ENCODE measurements around the gene CARS2. TPM values are rescaled to one million over a fixed set of nuclear protein-coding genes. Genes with fewer than 3 reads are reported as not detected.
A peak's percentile ranks its signal among the peaks of the same experiment; 100 is the strongest.

The CARS2 gene
- total and polyA plus RNA-seq, 2 donors from 2014 or later = 57.1 to 57.9 TPM

- Histone ChIP-seq H3K27ac (ENCODE audit: low read depth in 2 of 2, low read length in 2 of 2) (no peak overlapping the region), H3K4me3 (ENCODE audit: low read length in 3 of 3) (no peak overlapping the region), H3K4me1 (ENCODE audit: control insufficient read depth in 2 of 3, insufficient read depth in 2 of 3, low read depth in 1 of 3, low read length in 3 of 3) (no peaks in the 10 kb centered on the region), H3K27me3 (ENCODE audit: control insufficient read depth, insufficient read depth, low read length) (no peaks in the 10 kb centered on the region), H3K9ac (ENCODE audit: low read length in 3 of 3) (no peak overlapping the region), H3K36me3 (ENCODE audit: control insufficient read depth in 2 of 3, insufficient read depth in 3 of 3, low read length in 3 of 3) (peaks cover 11 to 47% (median 30%) of the 10 kb centered on the region in 3 donors), H3K9me3 (ENCODE audit: control insufficient read depth in 2 of 3, insufficient read depth in 1 of 3, low read length in 3 of 3) (peaks cover 0 to 2% (median 0%) of the 10 kb centered on the region in 3 donors)
- no peak for TF ChIP-seq CTCF (IDR thresholded peaks at IDR 0.05; ENCODE audit: borderline replicate concordance, extremely low read depth, insufficient read depth)
- intact Hi-C loops (cut with DNase I) = no loop called here
- FAIRE-seq = no peak
- DNase-seq = peak in 1 of 5 donors; percentile 22
These were observed 41.9 kb downstream of the CARS2 start for GRCh38 chr13:110664041-110664440.

GRCh38 chr13:110663491-110663890 is 42.4 kb downstream of the CARS2 start:
- Histone ChIP-seq H3K36me3 (ENCODE audit: control insufficient read depth in 2 of 3, insufficient read depth in 3 of 3, low read length in 3 of 3) (peaks cover 11 to 47% (median 27%) of the 10 kb centered on the region in 3 donors), H3K27me3 (ENCODE audit: control insufficient read depth, insufficient read depth, low read length) (no peaks in the 10 kb centered on the region), H3K9ac (ENCODE audit: low read length in 3 of 3) (no peak overlapping the region), H3K27ac (ENCODE audit: low read depth in 2 of 2, low read length in 2 of 2) (no peak overlapping the region), H3K4me3 (ENCODE audit: low read length in 3 of 3) (no peak overlapping the region), H3K4me1 (ENCODE audit: control insufficient read depth in 2 of 3, insufficient read depth in 2 of 3, low read depth in 1 of 3, low read length in 3 of 3) (no peaks in the 10 kb centered on the region), H3K9me3 (ENCODE audit: control insufficient read depth in 2 of 3, insufficient read depth in 1 of 3, low read length in 3 of 3) (peaks cover 0 to 2% (median 0%) of the 10 kb centered on the region in 3 donors)
- intact Hi-C loops (cut with DNase I) = no loop called here
- no peak for TF ChIP-seq CTCF (IDR thresholded peaks at IDR 0.05; ENCODE audit: borderline replicate concordance, extremely low read depth, insufficient read depth)
- DNase-seq = peak in 1 of 5 donors; percentile 10
- no peak for FAIRE-seq

- Histone ChIP-seq H3K9ac (ENCODE audit: low read length in 3 of 3) (no peak overlapping the region), H3K27ac (ENCODE audit: low read depth in 2 of 2, low read length in 2 of 2) (no peak overlapping the region), H3K4me1 (ENCODE audit: control insufficient read depth in 2 of 3, insufficient read depth in 2 of 3, low read depth in 1 of 3, low read length in 3 of 3) (no peaks in the 10 kb centered on the region), H3K27me3 (ENCODE audit: control insufficient read depth, insufficient read depth, low read length) (no peaks in the 10 kb centered on the region), H3K36me3 (ENCODE audit: control insufficient read depth in 2 of 3, insufficient read depth in 3 of 3, low read length in 3 of 3) (peaks cover 11 to 47% (median 27%) of the 10 kb centered on the region in 3 donors), H3K4me3 (ENCODE audit: low read length in 3 of 3) (no peak overlapping the region), H3K9me3 (ENCODE audit: control insufficient read depth in 2 of 3, insufficient read depth in 1 of 3, low read length in 3 of 3) (peaks cover 0 to 4% (median 2%) of the 10 kb centered on the region in 3 donors)
- no peak for FAIRE-seq
- DNase-seq = peak in 2 of 5 donors; percentile 25 to 40
- intact Hi-C loops (cut with DNase I) = no loop called here
- no peak for TF ChIP-seq CTCF (IDR thresholded peaks at IDR 0.05; ENCODE audit: borderline replicate concordance, extremely low read depth, insufficient read depth)
These were observed 43.0 kb downstream of the CARS2 start for GRCh38 chr13:110662777-110663443.

Data from kidney (tissue), 14 donors.